ENCODE measurements around the gene TMEM25. TPM values are rescaled to one million over a fixed set of nuclear protein-coding genes. Genes with fewer than 3 reads are reported as not detected.

Gene TMEM25
- polyA plus RNA-seq, 6 donors from 2014 or later: 5.1 to 10.1 (median 7.7) TPM

DNA sequence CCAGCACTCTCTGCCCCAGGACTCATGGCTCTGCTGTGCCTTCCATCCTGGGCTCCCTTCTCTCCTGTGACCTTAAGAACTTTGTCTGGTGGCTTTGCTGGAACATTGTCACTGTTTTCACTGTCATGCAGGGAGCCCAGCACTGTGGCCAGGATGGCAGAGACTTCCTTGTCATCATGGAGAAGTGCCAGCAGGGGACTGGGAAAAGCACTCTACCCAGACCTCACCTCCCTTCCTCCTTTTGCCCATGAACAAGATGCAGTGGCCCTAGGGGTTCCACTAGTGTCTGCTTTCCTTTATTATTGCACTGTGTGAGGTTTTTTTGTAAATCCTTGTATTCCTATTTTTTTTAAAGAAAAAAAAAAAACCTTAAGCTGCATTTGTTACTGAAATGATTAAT is 6.6 kb upstream of the TMEM25 start:
- DNase-seq (no peak), ATAC-seq (ENCODE audit: low read depth in 2 of 2) (no peak)
- Mint-ChIP-seq H3K27me3 (no peaks in the 10 kb centered on the region), H3K4me3 (no peak overlapping the region), H3K9me3 (peaks cover 0 to 1% (median 0%) of the 10 kb centered on the region in 7 donors), H3K4me1 (peaks cover 8 to 19% (median 14%) of the 10 kb centered on the region in 3 donors), H3K36me3 (peaks cover 4 to 7% of the 10 kb centered on the region in 2 donors), H3K27ac (peak overlapping the region in 4 of 6 donors; percentile 12 to 75 (median 36))

GRCh38 chr11:118524757-118525470 is 6.1 kb upstream of the TMEM25 start:
- no peak for DNase-seq
- Mint-ChIP-seq H3K36me3 (peaks cover 2 to 4% of the 10 kb centered on the region in 2 donors), H3K9me3 (peaks cover 0 to 1% (median 0%) of the 10 kb centered on the region in 7 donors), H3K4me3 (peak overlapping the region in 1 of 8 donors; percentile 75), H3K27me3 (no peaks in the 10 kb centered on the region), H3K27ac (peak overlapping the region in 4 of 6 donors; percentile 24 to 79 (median 72)), H3K4me1 (peaks cover 12 to 25% (median 18%) of the 10 kb centered on the region in 3 donors)
- ATAC-seq (ENCODE audit: low read depth in 2 of 2): no peak

- no peak overlapping the region for H3K4me3 Mint-ChIP-seq
- DNase-seq: no peak
- H3K27me3 Mint-ChIP-seq: no peaks in the 10 kb centered on the region
- peaks cover 20 to 33% (median 27%) of the 10 kb centered on the region in 3 donors for H3K4me1 Mint-ChIP-seq
- no peak for ATAC-seq (ENCODE audit: low read depth in 2 of 2)
- peak overlapping the region in 2 of 6 donors; percentile 56 to 79 for H3K27ac Mint-ChIP-seq
- H3K36me3 Mint-ChIP-seq: no peaks in the 10 kb centered on the region
- H3K9me3 Mint-ChIP-seq: peaks cover 0 to 1% (median 0%) of the 10 kb centered on the region in 7 donors
These were observed 4.3 kb upstream of the TMEM25 start for GRCh38 chr11:118526688-118527087.

DNA sequence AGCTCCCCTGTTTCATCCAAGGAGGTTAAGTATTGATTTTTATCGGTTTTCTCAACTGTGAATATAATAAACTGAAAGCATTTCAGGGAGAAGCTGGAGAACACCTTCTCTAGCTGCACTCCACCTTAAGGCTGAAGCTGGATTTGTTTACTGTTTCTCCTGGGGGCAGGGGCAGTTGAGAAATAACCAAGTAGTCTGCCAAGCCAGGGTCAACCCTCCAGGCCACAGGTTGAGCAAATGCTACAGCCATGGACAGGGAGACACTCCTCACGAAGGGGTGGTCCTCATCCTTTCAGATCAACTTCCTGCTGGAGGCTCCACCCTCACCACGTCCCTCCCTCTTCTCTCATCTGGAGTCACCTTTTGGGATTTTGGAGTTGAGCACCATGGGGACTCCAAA is 3.9 kb upstream of the TMEM25 start, which contains the start of gene TTC36:
Gene TTC36, plus strand, starts transcription at position 366 of the 400 bp plus-strand sequence. Its CDS starts 21 bp downstream, at position 387.
- Mint-ChIP-seq H3K4me3 (peak within 1 kb of the TSS in 3 of 8 donors; percentile 6 to 54 (median 44)), H3K36me3 (no peaks in the 10 kb centered on the region), H3K4me1 (peaks cover 23 to 37% (median 30%) of the 10 kb centered on the region in 3 donors), H3K27ac (peak within 1 kb of the TSS in 2 of 6 donors; percentile 56 to 79), H3K27me3 (no peaks in the 10 kb centered on the region), H3K9me3 (peaks cover 0 to 1% (median 0%) of the 10 kb centered on the region in 7 donors)
- DNase-seq (no peak), ATAC-seq (ENCODE audit: low read depth in 2 of 2) (no peak)

DNA sequence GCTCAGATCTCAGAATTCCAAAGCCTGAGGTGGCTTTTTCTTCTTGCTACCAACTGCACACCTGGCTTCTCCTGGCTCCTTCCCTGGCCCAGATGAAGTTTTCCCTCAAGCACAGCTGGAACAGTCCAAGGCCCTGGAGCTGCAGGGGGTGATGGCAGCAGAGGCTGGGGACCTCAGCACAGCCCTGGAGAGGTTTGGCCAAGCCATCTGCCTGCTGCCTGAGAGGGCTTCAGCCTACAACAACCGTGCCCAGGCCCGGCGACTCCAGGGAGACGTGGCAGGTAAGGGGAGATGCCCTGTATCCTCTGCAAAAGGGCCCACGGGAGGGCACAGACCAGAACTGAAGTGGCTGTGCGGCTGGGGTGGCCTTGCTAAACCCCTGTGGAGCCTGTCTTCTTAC is 2.5 kb upstream of the TMEM25 start:
- ATAC-seq (ENCODE audit: low read depth in 2 of 2): no peak
- no peaks in the 10 kb centered on the region for H3K27me3 Mint-ChIP-seq
- H3K4me1 Mint-ChIP-seq: peaks cover 23 to 42% (median 30%) of the 10 kb centered on the region in 3 donors
- peak overlapping the region in 1 of 8 donors; percentile 85 for H3K4me3 Mint-ChIP-seq
- H3K36me3 Mint-ChIP-seq: no peaks in the 10 kb centered on the region
- peaks cover 0 to 1% (median 0%) of the 10 kb centered on the region in 7 donors for H3K9me3 Mint-ChIP-seq
- no peak overlapping the region for H3K27ac Mint-ChIP-seq
- DNase-seq: no peak

DNA sequence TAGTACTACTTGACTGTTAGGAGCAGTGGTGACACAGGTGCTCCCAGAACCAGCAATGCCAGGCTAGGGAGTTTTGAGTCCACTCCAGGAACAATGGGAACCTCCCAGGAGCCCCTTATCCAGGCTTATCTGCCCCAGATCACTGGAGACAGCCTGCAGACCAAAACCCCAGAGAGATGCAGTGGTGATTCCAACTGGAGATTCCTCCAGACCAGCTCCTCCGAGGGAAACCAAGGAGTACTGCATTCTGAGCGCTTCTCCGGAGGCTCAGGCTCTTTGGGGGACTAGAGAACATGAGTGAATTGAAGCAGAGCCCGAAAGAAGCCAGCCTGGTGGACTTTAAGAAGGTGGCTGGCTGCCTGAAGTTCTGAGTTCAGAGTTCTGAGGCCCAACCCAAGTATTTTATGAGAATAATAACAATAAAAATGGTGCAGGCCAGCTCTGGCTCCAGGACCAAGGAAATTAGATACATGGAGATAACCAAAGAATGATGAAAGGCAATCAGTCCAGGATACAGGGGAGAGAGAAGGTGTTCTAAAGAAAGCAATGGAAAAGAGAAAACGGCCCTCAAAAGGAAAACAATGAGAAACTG is 1.3 kb upstream of the TMEM25 start:
- Mint-ChIP-seq H3K36me3 (no peaks in the 10 kb centered on the region), H3K27ac (peak overlapping the region; percentile 1 to 75 (median 48)), H3K4me3 (peak overlapping the region; percentile 85 to 96 (median 88)), H3K9me3 (peaks cover 0 to 1% (median 0%) of the 10 kb centered on the region in 7 donors), H3K27me3 (no peaks in the 10 kb centered on the region), H3K4me1 (peaks cover 23 to 33% (median 26%) of the 10 kb centered on the region in 3 donors)
- DNase-seq: no peak
- ATAC-seq (ENCODE audit: low read depth in 2 of 2): no peak

GRCh38 chr11:118530180-118530682 is 761 bp upstream of the TMEM25 start:
- H3K36me3 Mint-ChIP-seq: no peaks in the 10 kb centered on the region
- H3K4me3 Mint-ChIP-seq: peak overlapping the region; percentile 85 to 96 (median 88)
- ATAC-seq (ENCODE audit: low read depth in 2 of 2) (no peak), DNase-seq (no peak)
- H3K9me3 Mint-ChIP-seq: no peaks in the 10 kb centered on the region
- no peaks in the 10 kb centered on the region for H3K27me3 Mint-ChIP-seq
- H3K4me1 Mint-ChIP-seq: peaks cover 23 to 28% (median 26%) of the 10 kb centered on the region in 3 donors
- H3K27ac Mint-ChIP-seq: peak overlapping the region in 3 of 6 donors; percentile 40 to 75 (median 56)

DNA sequence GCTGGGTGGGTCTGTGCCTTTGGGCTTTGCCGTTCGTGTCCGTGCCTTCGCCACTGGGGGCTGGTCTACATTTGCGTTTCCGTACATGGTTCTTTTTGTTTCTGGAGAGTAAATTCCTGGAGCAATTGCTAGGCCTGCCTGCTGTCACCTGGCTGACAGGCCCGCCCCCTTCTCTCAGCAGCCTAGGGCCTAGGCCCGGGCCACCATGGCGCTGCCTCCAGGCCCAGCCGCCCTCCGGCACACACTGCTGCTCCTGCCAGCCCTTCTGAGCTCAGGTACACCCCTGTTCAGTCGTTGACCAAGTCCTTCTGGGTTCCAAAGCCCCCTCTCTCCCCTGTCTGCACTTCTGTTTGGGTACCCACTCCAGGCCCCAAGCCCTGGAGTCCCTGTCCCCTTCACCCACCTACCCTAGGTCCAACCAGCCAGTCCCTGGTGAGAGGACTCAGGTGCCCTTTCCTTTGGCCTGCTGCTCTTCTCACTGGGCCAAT is 649 bp downstream of the TMEM25 start:
- Mint-ChIP-seq H3K27ac (peak overlapping the region in 4 of 6 donors; percentile 34 to 98 (median 50)), H3K4me1 (peaks cover 23 to 28% (median 26%) of the 10 kb centered on the region in 3 donors)
- peak; percentile 7 to 10 for ATAC-seq (ENCODE audit: low read depth in 2 of 2)

DNA sequence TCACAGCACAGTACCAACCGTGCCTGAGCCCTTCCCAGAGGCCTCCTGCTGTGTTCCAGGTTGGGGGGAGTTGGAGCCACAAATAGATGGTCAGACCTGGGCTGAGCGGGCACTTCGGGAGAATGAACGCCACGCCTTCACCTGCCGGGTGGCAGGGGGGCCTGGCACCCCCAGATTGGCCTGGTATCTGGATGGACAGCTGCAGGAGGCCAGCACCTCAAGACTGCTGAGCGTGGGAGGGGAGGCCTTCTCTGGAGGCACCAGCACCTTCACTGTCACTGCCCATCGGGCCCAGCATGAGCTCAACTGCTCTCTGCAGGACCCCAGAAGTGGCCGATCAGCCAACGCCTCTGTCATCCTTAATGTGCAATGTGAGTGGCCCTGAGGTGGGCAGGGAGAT is 1.1 kb downstream of the TMEM25 start:
- H3K36me3 Mint-ChIP-seq: no peaks in the 10 kb centered on the region
- peaks cover 23 to 28% (median 26%) of the 10 kb centered on the region in 3 donors for H3K4me1 Mint-ChIP-seq
- H3K27me3 Mint-ChIP-seq: no peaks in the 10 kb centered on the region
- ATAC-seq (ENCODE audit: low read depth in 2 of 2) (no peak), DNase-seq (no peak)
- H3K27ac Mint-ChIP-seq: peak overlapping the region in 1 of 6 donors; percentile 49
- H3K9me3 Mint-ChIP-seq: no peaks in the 10 kb centered on the region
- H3K4me3 Mint-ChIP-seq: peak overlapping the region; percentile 85 to 96 (median 94)

More for the DNA sequence above, 649 bp downstream of the TMEM25 start:
- H3K36me3 Mint-ChIP-seq: no peaks in the 10 kb centered on the region
- H3K4me3 Mint-ChIP-seq: peak overlapping the region; percentile 85 to 96 (median 94)
- DNase-seq: no peak
- no peaks in the 10 kb centered on the region for H3K27me3 Mint-ChIP-seq
- no peaks in the 10 kb centered on the region for H3K9me3 Mint-ChIP-seq

DNA sequence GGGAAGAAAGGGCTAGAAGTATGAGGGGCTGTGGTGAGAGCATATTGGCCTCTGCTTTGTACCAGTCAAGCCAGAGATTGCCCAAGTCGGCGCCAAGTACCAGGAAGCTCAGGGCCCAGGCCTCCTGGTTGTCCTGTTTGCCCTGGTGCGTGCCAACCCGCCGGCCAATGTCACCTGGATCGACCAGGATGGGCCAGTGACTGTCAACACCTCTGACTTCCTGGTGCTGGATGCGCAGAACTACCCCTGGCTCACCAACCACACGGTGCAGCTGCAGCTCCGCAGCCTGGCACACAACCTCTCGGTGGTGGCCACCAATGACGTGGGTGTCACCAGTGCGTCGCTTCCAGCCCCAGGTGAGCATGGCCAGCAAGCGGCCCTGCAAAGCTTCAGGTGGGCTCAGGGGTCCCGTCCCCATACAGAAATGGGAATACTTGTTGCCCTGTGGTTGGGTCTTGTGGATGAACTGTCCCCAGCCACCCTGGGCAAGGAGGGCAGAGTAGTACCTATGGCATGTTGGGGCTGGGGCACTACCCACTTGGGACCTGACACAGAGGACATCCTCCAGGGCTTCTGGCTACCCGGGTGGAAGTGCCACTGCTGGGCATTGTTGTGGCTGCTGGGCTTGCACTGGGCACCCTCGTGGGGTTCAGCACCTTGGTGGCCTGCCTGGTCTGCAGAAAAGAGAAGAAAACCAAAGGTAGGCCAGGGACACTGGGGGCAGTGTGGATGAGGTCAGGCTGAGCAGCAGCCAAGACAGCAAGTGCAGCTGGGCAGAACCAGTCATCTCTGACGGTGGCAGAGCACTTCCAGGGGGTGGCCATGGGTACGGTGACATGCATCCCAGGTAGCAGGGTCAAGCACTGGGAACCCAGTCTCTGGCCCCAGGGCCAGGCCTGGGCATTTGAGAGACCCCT is 2.1 kb downstream of the TMEM25 start:
- no peak for ATAC-seq (ENCODE audit: low read depth in 2 of 2)
- Mint-ChIP-seq H3K27ac (peak overlapping the region in 1 of 6 donors; percentile 51), H3K9me3 (no peaks in the 10 kb centered on the region), H3K4me1 (peaks cover 20 to 28% (median 21%) of the 10 kb centered on the region in 3 donors), H3K27me3 (no peaks in the 10 kb centered on the region), H3K4me3 (peak overlapping the region in 5 of 8 donors; percentile 28 to 96 (median 85)), H3K36me3 (no peaks in the 10 kb centered on the region)
- DNase-seq: no peak

GRCh38 chr11:118533769-118534729 is 3.1 kb downstream of the TMEM25 start:
- peaks cover 18 to 26% (median 18%) of the 10 kb centered on the region in 3 donors for H3K4me1 Mint-ChIP-seq
- H3K27me3 Mint-ChIP-seq: no peaks in the 10 kb centered on the region
- peak overlapping the region in 3 of 8 donors; percentile 42 to 69 (median 54) for H3K4me3 Mint-ChIP-seq
- peaks cover 0 to 2% (median 0%) of the 10 kb centered on the region in 7 donors for H3K9me3 Mint-ChIP-seq
- no peak overlapping the region for H3K27ac Mint-ChIP-seq
- DNase-seq: no peak
- no peak for ATAC-seq (ENCODE audit: low read depth in 2 of 2)
- no peaks in the 10 kb centered on the region for H3K36me3 Mint-ChIP-seq
